Uterus (tissue), 2 donors: ENCODE data around the gene SLC8A2.

Experiments used
- CTCF ChIP-seq, 4 experiments: fragments of 200-600 bp in 2 of 4; fragments of 450-650 bp in 2 of 4; sonication (generic) in 2 of 4; IDR thresholded peaks; one replicate each; pipeline ENCODE4 v1.5.1; 2016 to 2019; ENCODE audit warnings: antibody characterized with exemption in 4 of 4, mild to moderate bottlenecking in 2 of 4, moderate library complexity in 1 of 4
- POLR2A ChIP-seq, 2 donors: fragments of 450-650 bp; IDR thresholded peaks; one replicate each; pipeline ENCODE4 v1.6.1; 2016; ENCODE audit warnings: antibody characterized with exemption in 2 of 2, mild to moderate bottlenecking in 1 of 2, moderate library complexity in 1 of 2

- TF ChIP-seq CTCF (IDR thresholded peaks at IDR 0.05) (no peak), POLR2A (IDR thresholded peaks at IDR 0.05) (no peak)
Measured at GRCh38 chr19:47492137-47492533, 20.4 kb upstream of the SLC8A2 start.
